Natural killer cell (primary cell): ENCODE data around the gene RPS13. TPM values are rescaled to one million over a fixed set of nuclear protein-coding genes. Genes with fewer than 3 reads are reported as not detected.
"Not testable (repeated sequence)": the region's sequence is repeated elsewhere in the genome, so short reads cannot be mapped to it uniquely, and the experiment has no call there.

Experiments used
- ATAC-seq, 3 donors: fragments of 150-1000 bp in 2 of 3; fragments of 200-7000 bp in 1 of 3; cut with Tn5 transposase; 1 replicate in 1 of 3; 2 replicates in 2 of 3; pipeline ENCODE4 v1.10.0; 2021; ENCODE audit warnings: mild to moderate bottlenecking in 2 of 3, moderate library complexity in 2 of 3
- DNase-seq, 2 donors: peaks; one replicate each; pipeline versions ENCODE4 v3.0.0 to v3.0.0-alpha.2; 2013 to 2021; ENCODE audit warnings: mixed read lengths in 1 of 2
- H3K27ac ChIP-seq: one replicate; pipeline ENCODE4 v1.5.1; 2013; ENCODE audit warnings: mild to moderate bottlenecking, low read length
- H3K27me3 ChIP-seq: one replicate; pipeline ENCODE4 v1.6.1; 2013; ENCODE audit warnings: low read length; ENCODE audit not compliant: control insufficient read depth, insufficient read depth
- H3K36me3 ChIP-seq: one replicate; pipeline ENCODE4 v1.6.1; 2013; ENCODE audit warnings: low read length; ENCODE audit not compliant: control insufficient read depth, insufficient read depth
- H3K4me1 ChIP-seq: one replicate; pipeline ENCODE4 v1.6.1; 2013; ENCODE audit warnings: low read length; ENCODE audit not compliant: control insufficient read depth, insufficient read depth
- H3K4me3 ChIP-seq: one replicate; pipeline ENCODE4 v1.5.1; 2013; ENCODE audit warnings: low read length
- H3K9me3 ChIP-seq: one replicate; pipeline ENCODE4 v1.6.1; 2013; ENCODE audit warnings: low read length; ENCODE audit not compliant: control insufficient read depth, insufficient read depth
- H3K27ac Mint-ChIP-seq, 2 donors: one replicate each; pipeline ENCODE4 v1.8.0; 2022; ENCODE audit warnings: mild to moderate bottlenecking in 2 of 2, mixed read lengths in 2 of 2, moderate library complexity in 1 of 2
- H3K27me3 Mint-ChIP-seq, 2 donors: one replicate each; pipeline ENCODE4 v1.8.0; 2022; ENCODE audit warnings: low read depth in 2 of 2, mixed read lengths in 2 of 2
- H3K36me3 Mint-ChIP-seq: one replicate; pipeline ENCODE4 v1.8.0; 2022; ENCODE audit warnings: mixed read lengths
- H3K4me1 Mint-ChIP-seq, 2 donors: one replicate each; pipeline ENCODE4 v1.8.0; 2022; ENCODE audit warnings: mixed read lengths in 2 of 2
- H3K4me3 Mint-ChIP-seq: one replicate; pipeline ENCODE4 v1.8.0; 2022; ENCODE audit warnings: mild to moderate bottlenecking, moderate library complexity, mixed read lengths
- H3K9me3 Mint-ChIP-seq, 2 donors: one replicate each; pipeline ENCODE4 v1.8.0; 2022; ENCODE audit warnings: mixed read lengths in 2 of 2
- CTCF ChIP-seq: fragments of 200-600 bp; IDR thresholded peaks from one replicate; pipeline ENCODE4 v1.8.0; 2022; ENCODE audit warnings: antibody characterized with exemption
- WGBS: methylation state at CpG from one replicate; pipeline ENCODE4 v1.1.7; 2013; ENCODE audit warnings: missing lambda C conversion rate; ENCODE audit not compliant: insufficient coverage; 5-methylcytosine and 5-hydroxymethylcytosine counted together
- intact Hi-C: fragments of 100-400 bp; cut with micrococcal nuclease; formaldehyde crosslinking; loops from one replicate; pipeline ENCODE4 v1.14.2; 2022
- total RNA-seq, 4 donors: library from RNA; stranded (reverse); fragments of 120-200 nt in 1 of 4; gene quantifications; one replicate each; pipeline versions ENCODE4 v1.2.3 to v1.2.4, GENCODE V29; 2013 to 2022

Gene RPS13
- total RNA-seq, 3 donors from 2014 or later (not counting 1 experiment from before 2014, with no cell fraction given), result 579 to 685 (median 654) TPM

GRCh38 chr11:17098658-17099057, 21.2 kb upstream of the RPS13 start:
- no peaks in the 10 kb centered on the region for H3K4me1 Mint-ChIP-seq
- H3K9me3 Mint-ChIP-seq, result no peaks in the 10 kb centered on the region
- Histone ChIP-seq H3K4me3 (no peak overlapping the region), H3K27ac (no peak overlapping the region), H3K9me3 (no peaks in the 10 kb centered on the region), H3K27me3 (no peaks in the 10 kb centered on the region), H3K4me1 (no peaks in the 10 kb centered on the region), H3K36me3 (peaks cover 46% of the 10 kb centered on the region)
- DNase-seq (no peak), ATAC-seq (no peak)
- 95% methylated on average over 6 of the region's 6 CpGs for WGBS
- H3K4me3 Mint-ChIP-seq, result no peak overlapping the region
- no peaks in the 10 kb centered on the region for H3K27me3 Mint-ChIP-seq
- TF ChIP-seq CTCF, result no peak
- H3K27ac Mint-ChIP-seq, result peak overlapping the region in 1 of 2 donors; percentile 70
- intact Hi-C loops, result no loop called here
- H3K36me3 Mint-ChIP-seq, result peaks cover 26% of the 10 kb centered on the region

DNA sequence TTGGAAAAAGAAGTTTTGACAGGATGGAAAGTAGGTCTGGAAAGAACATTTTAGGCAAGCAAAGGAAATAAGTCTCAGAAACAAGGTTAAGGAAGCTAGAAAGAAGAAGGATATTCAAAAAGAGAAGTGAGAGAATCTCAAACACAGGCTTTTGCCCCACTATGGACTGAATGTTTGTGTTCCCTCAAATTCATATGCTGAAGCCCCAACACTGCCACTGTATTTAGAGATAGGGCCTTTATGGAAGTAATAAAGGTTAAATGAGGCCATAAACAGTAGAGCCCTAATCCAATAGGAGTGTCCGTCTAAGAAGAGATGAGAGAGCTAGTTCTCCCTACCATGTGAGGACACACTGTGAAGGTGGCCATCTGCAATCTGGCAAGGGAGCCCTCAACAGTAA, 20.6 kb upstream of the RPS13 start:
- H3K27me3 ChIP-seq, result no peaks in the 10 kb centered on the region
- Mint-ChIP-seq H3K4me1 (no peaks in the 10 kb centered on the region), H3K27ac (peak overlapping the region in 1 of 2 donors; percentile 70), H3K4me3 (no peak overlapping the region), H3K9me3 (no peaks in the 10 kb centered on the region), H3K27me3 (no peaks in the 10 kb centered on the region), H3K36me3 (peaks cover 22% of the 10 kb centered on the region)
- intact Hi-C loops, result no loop called here
- 86% methylated on average over 1 of the region's 1 CpG for WGBS
- ATAC-seq, result no peak
- H3K36me3 ChIP-seq, result peaks cover 44% of the 10 kb centered on the region
- peak overlapping the region; percentile 4 for H3K27ac ChIP-seq
- no peak overlapping the region for H3K4me3 ChIP-seq
- DNase-seq, result no peak
- TF ChIP-seq CTCF, result no peak
- no peaks in the 10 kb centered on the region for H3K9me3 ChIP-seq
- no peaks in the 10 kb centered on the region for H3K4me1 ChIP-seq

GRCh38 chr11:17085976-17086375, 8.5 kb upstream of the RPS13 start:
- intact Hi-C loops, ATAC-seq, H3K4me3 ChIP-seq, H3K27ac Mint-ChIP-seq, H3K9me3 ChIP-seq, H3K36me3 Mint-ChIP-seq, H3K27ac ChIP-seq, H3K9me3 Mint-ChIP-seq, DNase-seq, H3K4me1 Mint-ChIP-seq, H3K4me1 ChIP-seq, H3K27me3 ChIP-seq, H3K27me3 Mint-ChIP-seq, H3K4me3 Mint-ChIP-seq: not testable (repeated sequence)
- peaks cover 24% of the 10 kb centered on the region for H3K36me3 ChIP-seq
- WGBS, result 98% methylated on average over 16 of the region's 16 CpGs

- no peak for TF ChIP-seq CTCF
- H3K9me3 ChIP-seq, result no peaks in the 10 kb centered on the region
- H3K27me3 Mint-ChIP-seq, result no peaks in the 10 kb centered on the region
- H3K4me3 ChIP-seq, result peak overlapping the region; percentile 96
- ATAC-seq (peak; percentile 37 to 44 (median 37)), DNase-seq (no peak)
- no peaks in the 10 kb centered on the region for H3K9me3 Mint-ChIP-seq
- no peaks in the 10 kb centered on the region for H3K27me3 ChIP-seq
- H3K27ac ChIP-seq, result peak overlapping the region; percentile 92
- H3K27ac Mint-ChIP-seq, result peak overlapping the region; percentile 94 to 99
- WGBS, result 1% methylated on average over 20 of the region's 20 CpGs
- intact Hi-C loops, result loop anchor here (1.0 to 10.0 kb wide), 4 partner anchors 130 to 1245 kb away; partner anchors contain the start of genes C11orf58, GTF2H1, HPS5 and NUCB2
- H3K4me1 ChIP-seq, result peaks cover 21% of the 10 kb centered on the region
- H3K36me3 ChIP-seq, result peaks cover 27% of the 10 kb centered on the region
- peaks cover 18% of the 10 kb centered on the region for H3K36me3 Mint-ChIP-seq
- H3K4me1 Mint-ChIP-seq, result peaks cover 42 to 44% of the 10 kb centered on the region in 2 donors
- H3K4me3 Mint-ChIP-seq, result peak overlapping the region; percentile 95
Observed at GRCh38 chr11:17077240-17077519, 287 bp downstream of the RPS13 start.
